T-helper 1 cell (primary cell): ENCODE data around the gene CAMKMT.
"Not testable (repeated sequence)": the region's sequence is repeated elsewhere in the genome, so short reads cannot be mapped to it uniquely, and the experiment has no call there.

Experiments used
- DNase-seq, 5 donors: peaks; one replicate each; pipeline ENCODE4 v3.0.0-alpha.2; 2012 to 2020

Gene CAMKMT

GRCh38 chr2:44450082-44450481 is 88.3 kb downstream of the CAMKMT start:
- DNase-seq: no peak

GRCh38 chr2:44450806-44451205 is 89.1 kb downstream of the CAMKMT start:
- DNase-seq: no peak

DNA sequence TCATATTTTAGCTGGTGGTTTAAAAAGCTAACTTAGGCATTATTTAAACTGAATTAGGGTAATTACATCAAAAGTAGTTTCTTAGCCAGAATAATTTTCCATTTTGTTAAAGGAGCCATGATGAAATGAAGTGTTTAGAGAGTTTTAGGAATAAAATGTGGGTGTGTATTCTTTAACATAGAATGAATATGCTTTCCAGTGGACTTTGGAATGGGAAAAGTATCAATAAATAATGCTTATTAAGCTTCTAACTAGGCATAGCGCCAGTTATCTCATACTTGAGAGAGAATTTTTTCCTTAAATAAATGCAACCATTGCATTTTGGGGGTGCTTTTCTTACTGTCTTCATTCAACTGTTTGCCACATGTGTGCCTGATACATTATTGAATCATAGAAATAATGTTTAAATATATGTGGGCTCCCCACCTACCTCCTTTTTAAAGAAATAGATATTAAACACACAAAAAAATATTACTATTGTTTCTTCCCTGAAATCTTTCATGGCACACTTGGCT is 90.4 kb downstream of the CAMKMT start:
- no peak for DNase-seq

DNA sequence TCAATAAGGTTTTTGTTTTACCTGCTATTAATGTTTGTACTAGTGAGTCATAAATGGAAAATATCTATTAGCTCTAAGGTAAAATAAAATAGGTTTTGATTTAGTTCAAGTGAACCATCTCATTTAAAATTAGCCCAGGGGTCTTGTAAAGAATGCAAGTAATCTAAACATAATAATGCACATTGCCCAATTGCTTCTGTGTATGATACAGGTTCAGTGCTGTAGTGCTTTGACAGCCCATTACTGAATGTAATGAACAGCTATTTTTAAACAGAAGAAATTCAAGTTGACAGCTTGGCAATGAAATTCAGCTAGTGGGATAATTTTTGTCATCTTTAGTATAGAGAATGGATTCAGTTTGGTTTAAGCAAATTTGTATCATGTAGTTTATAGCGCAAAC is 91.5 kb downstream of the CAMKMT start:
- no peak for DNase-seq

- no peak for DNase-seq
Measured at GRCh38 chr2:44455877-44456276, 94.1 kb downstream of the CAMKMT start.

- DNase-seq: no peak
Measured at GRCh38 chr2:44456946-44457345, 95.2 kb downstream of the CAMKMT start.

DNA sequence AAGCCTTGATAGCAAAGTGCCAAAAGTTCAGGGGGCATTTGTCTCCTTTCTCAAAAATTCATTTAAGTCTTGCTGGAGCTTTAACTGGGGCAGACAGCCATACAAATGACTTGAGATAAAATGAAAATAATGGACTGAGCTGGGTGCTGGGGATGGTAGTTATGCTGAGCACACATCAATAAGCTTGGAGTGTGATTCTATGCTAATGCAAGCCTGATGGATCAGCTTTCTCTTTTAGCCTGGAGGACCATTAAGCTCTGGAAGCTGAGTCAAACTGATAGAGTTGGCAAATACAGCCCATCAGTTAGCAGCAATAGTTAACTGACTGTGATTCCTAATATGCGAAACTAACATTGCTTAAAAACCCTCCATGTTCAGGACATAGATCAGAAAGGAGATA is 98.0 kb downstream of the CAMKMT start:
- DNase-seq: no peak

DNA sequence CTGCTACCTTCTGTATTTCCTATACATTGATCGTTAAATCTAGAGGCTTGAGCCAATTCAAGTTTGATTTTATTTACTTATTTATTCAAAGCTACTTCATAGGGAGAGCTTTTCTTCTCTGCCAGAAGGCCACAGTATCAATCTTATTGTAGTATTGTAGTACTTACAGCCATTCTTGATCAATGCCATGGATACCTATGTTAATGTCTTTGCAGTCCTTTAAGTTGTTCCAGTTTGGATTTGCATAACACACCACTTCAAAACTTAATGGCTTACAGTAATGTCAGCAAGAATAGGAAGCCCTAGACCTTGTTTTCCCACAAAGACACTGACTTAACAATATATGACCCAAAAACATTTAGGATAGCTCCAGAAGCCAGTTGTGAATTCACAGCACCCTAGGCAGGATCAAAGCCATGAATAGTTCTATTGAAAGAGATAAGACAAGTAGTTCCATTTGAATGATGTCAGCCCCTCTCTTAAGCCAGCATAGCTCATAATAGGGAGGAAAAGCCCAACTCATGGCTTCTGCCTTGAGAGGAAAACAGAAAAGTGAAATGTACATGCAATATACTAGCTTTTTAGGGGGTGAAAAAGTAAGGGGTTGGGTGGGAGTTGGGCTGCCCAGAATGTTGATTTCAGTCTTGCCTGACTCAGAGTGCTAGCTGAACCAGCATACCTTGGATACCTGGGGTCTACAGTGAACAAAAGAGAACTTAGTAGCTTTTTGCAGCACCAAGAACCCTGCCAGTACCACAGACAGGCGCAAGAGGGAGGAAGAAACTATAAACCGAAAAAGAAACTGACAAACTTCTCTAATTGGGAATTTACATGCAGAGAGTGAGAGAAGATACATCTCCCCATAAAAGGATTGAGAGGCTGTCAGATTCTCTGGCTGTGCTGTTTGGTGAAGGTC is 101.4 kb downstream of the CAMKMT start:
- DNase-seq: no peak

DNA sequence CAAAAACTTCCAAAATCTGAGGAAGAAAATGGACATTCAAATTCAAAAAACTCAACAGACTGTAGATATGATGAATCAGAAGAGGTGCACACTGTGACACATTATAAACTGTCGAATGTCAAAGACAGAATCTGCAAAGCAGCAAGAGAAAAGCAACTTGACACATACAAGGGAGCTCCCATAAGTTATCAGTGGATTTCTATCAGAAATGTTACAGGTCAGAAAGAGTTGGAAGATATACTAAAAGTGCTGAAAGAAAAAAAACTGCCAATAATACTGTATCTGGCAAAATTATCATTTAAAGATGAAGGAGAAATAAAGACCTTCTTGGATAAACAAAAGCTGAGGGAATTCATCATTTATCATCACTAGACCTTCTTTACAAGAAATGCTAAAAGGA is 102.7 kb downstream of the CAMKMT start:
- no peak for DNase-seq

- DNase-seq: no peak
Measured at GRCh38 chr2:44470151-44470550, 108.4 kb downstream of the CAMKMT start.

GRCh38 chr2:44477657-44478414 is 116.1 kb downstream of the CAMKMT start:
- DNase-seq: no peak

GRCh38 chr2:44479127-44479887 is 117.6 kb downstream of the CAMKMT start:
- peak in 4 of 5 donors; percentile 2 to 73 (median 26) for DNase-seq

DNA sequence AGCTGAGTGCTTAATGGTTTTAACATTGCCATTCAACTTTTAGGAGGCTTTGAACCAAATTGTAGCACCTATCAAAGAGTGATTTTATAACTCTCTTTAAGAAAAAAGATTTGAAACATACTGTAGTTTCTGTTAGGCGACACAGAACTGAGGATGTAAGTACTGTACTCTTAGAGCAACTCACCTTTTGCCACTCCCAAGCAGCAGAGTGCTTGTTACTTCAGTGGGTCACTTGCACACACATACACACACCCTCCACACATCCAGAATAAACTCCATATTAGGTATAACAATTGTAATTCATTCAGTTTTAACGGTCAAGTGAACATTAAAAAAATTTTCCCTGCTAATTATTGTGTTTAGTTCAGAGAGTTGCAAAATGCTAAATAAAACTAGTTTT is 118.3 kb downstream of the CAMKMT start:
- DNase-seq: no peak

- no peak for DNase-seq
Measured at GRCh38 chr2:44487052-44487451, 125.3 kb downstream of the CAMKMT start.

DNA sequence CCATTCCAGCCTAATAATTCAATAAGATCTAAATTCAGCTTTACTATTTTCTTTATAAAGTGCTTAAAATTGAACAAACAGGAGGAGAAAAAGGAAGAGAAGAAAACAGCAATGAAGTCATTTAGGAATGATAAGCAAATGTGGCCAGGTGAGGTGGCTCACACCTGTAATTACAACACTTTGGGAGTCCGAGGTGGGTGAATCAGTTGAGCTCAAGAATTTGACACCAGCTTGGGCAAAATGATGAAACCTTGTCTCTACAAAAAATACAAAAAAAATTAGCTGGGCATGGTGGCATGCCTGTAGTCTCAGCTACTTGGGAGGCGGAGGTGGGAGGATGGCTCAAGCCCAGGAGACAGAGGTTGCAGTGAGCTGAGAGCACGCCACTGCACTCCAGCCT is 129.0 kb downstream of the CAMKMT start:
- no peak for DNase-seq

- no peak for DNase-seq
Measured at GRCh38 chr2:44494006-44494405, 132.3 kb downstream of the CAMKMT start.

- DNase-seq: no peak
Measured at GRCh38 chr2:44495035-44495434, 133.3 kb downstream of the CAMKMT start.

- DNase-seq: no peak
Measured at GRCh38 chr2:44495544-44495943, 133.8 kb downstream of the CAMKMT start.

DNA sequence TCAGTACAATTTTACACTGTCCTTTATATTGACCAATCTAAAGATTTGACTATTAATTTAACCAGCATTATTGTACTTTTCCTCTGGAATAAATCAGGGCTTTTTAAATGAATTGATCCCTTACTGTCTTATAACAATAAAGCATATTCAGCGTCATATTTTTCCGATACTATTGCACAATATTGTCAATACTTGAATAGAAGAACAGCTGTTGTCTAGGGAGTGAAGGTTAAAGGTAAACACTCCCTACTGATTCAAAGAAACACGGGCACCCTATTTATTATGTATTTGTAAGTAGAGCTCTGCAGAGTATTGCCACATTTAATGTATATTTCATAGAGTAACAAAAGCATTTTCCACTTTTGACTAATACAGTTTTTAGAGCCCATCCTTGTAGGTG is 134.4 kb downstream of the CAMKMT start:
- no peak for DNase-seq

DNA sequence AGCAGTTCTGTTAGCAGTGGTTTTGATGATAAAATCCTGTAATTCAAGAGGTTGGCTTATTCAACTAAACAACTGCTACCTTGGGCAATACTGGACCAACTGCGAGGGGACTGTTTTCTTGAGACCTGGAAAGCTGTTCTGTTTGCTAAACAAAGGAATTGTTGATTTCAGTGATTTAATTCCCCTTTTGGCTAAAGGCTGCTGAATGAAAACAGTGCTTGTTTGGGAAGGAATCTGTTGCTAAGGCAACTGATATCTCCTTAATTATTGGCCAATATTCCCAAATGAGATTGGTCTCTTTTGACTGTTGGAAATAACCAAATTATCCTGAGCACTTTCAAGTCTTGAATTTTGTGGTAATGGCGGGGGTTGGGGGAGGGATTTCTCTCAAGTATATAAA is 136.8 kb downstream of the CAMKMT start:
- no peak for DNase-seq

DNA sequence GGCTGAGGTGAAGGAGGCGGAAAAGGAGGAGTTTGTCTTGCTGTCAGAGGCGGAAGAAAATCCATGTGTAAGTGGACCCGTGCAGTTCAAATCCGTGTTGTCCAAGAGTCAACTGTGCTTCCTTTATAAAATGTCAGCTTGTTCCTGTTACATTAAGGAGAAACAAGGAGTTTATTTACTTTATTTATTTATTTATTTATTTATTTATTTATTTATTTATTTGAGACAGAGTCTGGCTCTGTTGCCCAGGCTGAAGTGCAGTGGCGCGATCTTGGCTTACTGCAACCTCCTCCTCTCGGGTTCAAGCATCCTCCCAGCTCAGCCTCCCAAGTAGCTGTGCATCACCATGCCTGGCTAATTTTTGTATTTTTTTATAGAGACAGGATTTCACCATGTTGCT is 143.9 kb downstream of the CAMKMT start:
- not testable (repeated sequence) for DNase-seq

DNA sequence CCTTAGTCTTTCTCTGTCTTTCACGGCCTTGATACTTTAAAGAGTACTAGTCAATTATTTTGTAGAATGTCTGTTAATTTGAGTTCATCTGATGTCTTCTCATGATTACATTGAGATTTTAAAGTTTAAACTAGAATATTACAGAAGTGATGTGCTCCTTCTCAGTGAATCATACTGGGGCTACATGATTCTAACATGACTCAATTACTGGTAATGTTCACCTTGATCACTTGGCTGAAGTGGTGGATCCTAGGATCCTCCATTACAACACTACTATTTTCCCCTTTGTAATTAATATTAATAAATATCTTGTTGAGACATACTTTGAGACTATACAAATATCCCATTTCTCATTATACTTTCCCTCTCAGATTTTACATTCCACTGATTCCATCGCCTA is 148.5 kb downstream of the CAMKMT start:
- no peak for DNase-seq

GRCh38 chr2:44515416-44515815 is 153.7 kb downstream of the CAMKMT start:
- DNase-seq: no peak
